Brain microvascular endothelial cell (primary cell): ENCODE data around the gene SKA3.

ENCODE experiments used
- DNase-seq: peaks from one replicate; pipeline ENCODE4 v3.0.0-alpha.2; 2020
- H3K27ac ChIP-seq: fragments of 250-450 bp; sonication (Bioruptor Pico); 2 replicates; pipeline ENCODE4 v1.5.1; 2020; ENCODE audit warnings: mild to moderate bottlenecking, moderate library complexity
- H3K27me3 ChIP-seq: fragments of 250-450 bp; sonication (Bioruptor Pico); replicated peaks from 2 replicates; pipeline ENCODE4 v1.5.1; 2020; ENCODE audit warnings: mild to moderate bottlenecking
- H3K36me3 ChIP-seq: fragments of 250-450 bp; sonication (Bioruptor Pico); replicated peaks from 2 replicates; pipeline ENCODE4 v1.5.1; 2020; ENCODE audit warnings: mild to moderate bottlenecking
- H3K4me3 ChIP-seq: 2 replicates; pipeline ENCODE4 v1.5.1; 2011; ENCODE audit warnings: low read depth, mild to moderate bottlenecking, control low read depth, low read length, moderate library complexity
- in situ Hi-C: cut with HindIII; loops from 2 replicates; pipeline ENCODE4 v1.10.0; 2017; ENCODE audit warnings: low sequenced_read_pairs, low pct_ligation_motif_present
- TF ChIP-seq, protein P1 (sequence below): IDR thresholded peaks from 2 replicates; pipeline ENCODE4 v1.5.1; 2011; ENCODE audit warnings: low read depth, mild to moderate bottlenecking, moderate library complexity, low read length, control low read depth, inconsistent platforms; ENCODE audit errors: missing control alignments

The SKA3 gene

DNA sequence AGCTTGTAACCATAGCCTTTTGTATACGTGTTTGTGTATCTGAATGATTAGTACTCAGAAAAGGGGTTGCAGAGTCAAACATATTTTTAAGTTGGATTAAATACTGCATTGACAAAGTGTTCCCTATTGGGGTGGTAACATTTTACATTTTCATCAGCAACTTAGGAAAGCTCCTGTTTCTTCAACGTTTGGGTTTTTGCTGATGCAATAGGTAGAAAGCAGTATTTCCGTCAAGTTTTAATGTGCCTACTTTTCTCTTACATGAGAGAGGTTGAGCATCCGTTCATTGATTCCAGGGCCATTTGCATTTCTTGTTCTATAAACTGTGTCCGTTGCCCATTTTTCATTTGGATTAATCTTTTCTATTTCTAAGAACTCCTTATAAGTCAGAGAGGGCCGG is 56.2 kb downstream of the SKA3 start:
- TF ChIP-seq, protein P1, sequence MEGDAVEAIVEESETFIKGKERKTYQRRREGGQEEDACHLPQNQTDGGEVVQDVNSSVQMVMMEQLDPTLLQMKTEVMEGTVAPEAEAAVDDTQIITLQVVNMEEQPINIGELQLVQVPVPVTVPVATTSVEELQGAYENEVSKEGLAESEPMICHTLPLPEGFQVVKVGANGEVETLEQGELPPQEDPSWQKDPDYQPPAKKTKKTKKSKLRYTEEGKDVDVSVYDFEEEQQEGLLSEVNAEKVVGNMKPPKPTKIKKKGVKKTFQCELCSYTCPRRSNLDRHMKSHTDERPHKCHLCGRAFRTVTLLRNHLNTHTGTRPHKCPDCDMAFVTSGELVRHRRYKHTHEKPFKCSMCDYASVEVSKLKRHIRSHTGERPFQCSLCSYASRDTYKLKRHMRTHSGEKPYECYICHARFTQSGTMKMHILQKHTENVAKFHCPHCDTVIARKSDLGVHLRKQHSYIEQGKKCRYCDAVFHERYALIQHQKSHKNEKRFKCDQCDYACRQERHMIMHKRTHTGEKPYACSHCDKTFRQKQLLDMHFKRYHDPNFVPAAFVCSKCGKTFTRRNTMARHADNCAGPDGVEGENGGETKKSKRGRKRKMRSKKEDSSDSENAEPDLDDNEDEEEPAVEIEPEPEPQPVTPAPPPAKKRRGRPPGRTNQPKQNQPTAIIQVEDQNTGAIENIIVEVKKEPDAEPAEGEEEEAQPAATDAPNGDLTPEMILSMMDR, result no peak
- H3K27me3 ChIP-seq, result no peaks in the 10 kb centered on the region
- no peak overlapping the region for H3K4me3 ChIP-seq
- no peaks in the 10 kb centered on the region for H3K36me3 ChIP-seq
- no peak overlapping the region for H3K27ac ChIP-seq
- in situ Hi-C loops, result no loop called here
- no peak for DNase-seq

GRCh38 chr13:21119526-21119925 is 56.8 kb downstream of the SKA3 start:
- no peak for DNase-seq
- Histone ChIP-seq H3K27me3 (no peaks in the 10 kb centered on the region), H3K27ac (no peak overlapping the region), H3K36me3 (no peaks in the 10 kb centered on the region), H3K4me3 (no peak overlapping the region)
- in situ Hi-C loops, result no loop called here
- TF ChIP-seq, protein P1, result no peak

- in situ Hi-C loops, result no loop called here
- no peaks in the 10 kb centered on the region for H3K36me3 ChIP-seq
- H3K27ac ChIP-seq, result no peak overlapping the region
- no peak overlapping the region for H3K4me3 ChIP-seq
- H3K27me3 ChIP-seq, result no peaks in the 10 kb centered on the region
- no peak for DNase-seq
- TF ChIP-seq, protein P1, result no peak
Observed at GRCh38 chr13:21118180-21118579, 58.2 kb downstream of the SKA3 start.

DNA sequence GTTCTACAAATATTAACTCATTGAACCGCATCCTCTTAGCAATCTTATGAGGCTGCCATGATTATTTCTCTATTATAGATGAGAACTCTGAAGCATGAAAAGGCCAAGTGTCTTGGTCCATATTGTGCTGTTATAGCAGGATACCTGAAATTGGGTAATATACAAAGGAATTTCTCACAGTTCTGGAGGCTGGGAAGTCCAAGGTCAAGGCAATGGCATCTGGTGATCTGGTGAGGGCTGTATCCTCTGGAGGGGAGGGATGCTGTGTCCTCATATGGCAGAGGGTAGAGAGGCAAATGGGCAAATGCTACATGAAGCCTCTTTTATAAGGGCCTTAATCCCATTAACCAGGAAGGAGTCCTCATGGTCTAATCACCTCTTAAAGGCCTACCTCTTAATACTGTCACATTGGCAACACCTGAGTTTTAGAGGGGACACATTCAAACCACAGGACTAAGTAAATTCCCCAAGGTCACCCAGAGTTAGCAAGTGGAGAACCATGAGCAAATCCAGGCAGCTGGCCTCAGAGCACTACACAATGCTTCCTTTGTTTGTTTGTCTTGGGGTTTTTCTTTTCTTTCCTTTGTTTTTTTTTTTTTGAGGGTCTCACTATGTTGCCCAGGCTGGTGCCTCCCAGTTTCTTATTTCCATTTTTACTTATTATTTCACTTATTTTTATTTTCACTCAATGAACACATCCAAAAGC is 59.1 kb downstream of the SKA3 start:
- no peaks in the 10 kb centered on the region for H3K36me3 ChIP-seq
- no peaks in the 10 kb centered on the region for H3K27me3 ChIP-seq
- H3K27ac ChIP-seq, result no peak overlapping the region
- TF ChIP-seq, protein P1, result no peak
- in situ Hi-C loops, result no loop called here
- H3K4me3 ChIP-seq, result no peak overlapping the region
- no peak for DNase-seq

GRCh38 chr13:21116141-21116540 is 60.2 kb downstream of the SKA3 start:
- in situ Hi-C loops, result no loop called here
- H3K27me3 ChIP-seq, result no peaks in the 10 kb centered on the region
- H3K36me3 ChIP-seq, result no peaks in the 10 kb centered on the region
- no peak for DNase-seq
- no peak overlapping the region for H3K4me3 ChIP-seq
- no peak overlapping the region for H3K27ac ChIP-seq
- TF ChIP-seq, protein P1, result no peak

DNA sequence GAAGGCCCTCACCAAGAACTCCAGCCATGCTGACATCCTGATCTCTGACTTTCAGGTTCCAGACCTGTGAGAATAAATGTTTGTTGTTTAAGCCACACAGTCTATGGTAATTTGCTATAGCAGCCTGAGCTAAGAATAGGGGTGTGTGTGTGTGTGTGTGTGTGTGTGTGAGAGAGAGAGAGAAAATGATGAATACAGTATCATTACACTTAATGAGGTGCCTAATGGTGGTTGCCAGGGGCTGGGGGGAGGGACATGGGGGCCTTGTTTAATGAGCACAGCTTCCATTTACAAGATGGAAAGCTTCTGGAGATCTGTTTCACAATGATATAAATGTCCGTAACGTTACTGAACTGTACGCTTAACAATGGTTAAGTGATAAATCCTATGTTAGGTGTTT is 61.1 kb downstream of the SKA3 start:
- H3K4me3 ChIP-seq, result no peak overlapping the region
- TF ChIP-seq, protein P1, result no peak
- no peak overlapping the region for H3K27ac ChIP-seq
- H3K27me3 ChIP-seq, result no peaks in the 10 kb centered on the region
- in situ Hi-C loops, result no loop called here
- no peak for DNase-seq
- H3K36me3 ChIP-seq, result no peaks in the 10 kb centered on the region
